SW 1271 (cell line): ENCODE data around the gene PEX5.
"Not testable (repeated sequence)": the region's sequence is repeated elsewhere in the genome, so short reads cannot be mapped to it uniquely, and the experiment has no call there.

Experiments
- DNase-seq, 2 experiments: peaks; one replicate each; lab custom pipeline; 2025; lab: John Stamatoyannopoulos, UW

Gene PEX5

DNA sequence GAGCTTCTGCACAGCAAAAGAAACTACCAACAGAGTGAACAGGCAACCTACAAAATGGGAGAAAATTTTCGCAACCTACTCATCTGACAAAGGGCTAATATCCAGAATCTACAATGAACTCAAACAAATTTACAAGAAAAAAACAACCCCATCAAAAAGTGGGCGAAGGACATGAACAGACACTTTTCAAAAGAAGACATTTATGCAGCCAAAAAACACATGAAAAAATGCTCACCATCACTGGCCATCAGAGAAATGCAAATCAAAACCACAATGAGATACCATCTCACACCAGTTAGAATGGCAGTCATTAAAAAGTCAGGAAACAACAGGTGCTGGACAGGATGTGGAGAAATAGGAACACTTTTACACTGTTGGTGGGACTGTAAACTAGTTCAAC lies 24.3 kb downstream of the PEX5 start:
- DNase-seq = not testable (repeated sequence)

DNA sequence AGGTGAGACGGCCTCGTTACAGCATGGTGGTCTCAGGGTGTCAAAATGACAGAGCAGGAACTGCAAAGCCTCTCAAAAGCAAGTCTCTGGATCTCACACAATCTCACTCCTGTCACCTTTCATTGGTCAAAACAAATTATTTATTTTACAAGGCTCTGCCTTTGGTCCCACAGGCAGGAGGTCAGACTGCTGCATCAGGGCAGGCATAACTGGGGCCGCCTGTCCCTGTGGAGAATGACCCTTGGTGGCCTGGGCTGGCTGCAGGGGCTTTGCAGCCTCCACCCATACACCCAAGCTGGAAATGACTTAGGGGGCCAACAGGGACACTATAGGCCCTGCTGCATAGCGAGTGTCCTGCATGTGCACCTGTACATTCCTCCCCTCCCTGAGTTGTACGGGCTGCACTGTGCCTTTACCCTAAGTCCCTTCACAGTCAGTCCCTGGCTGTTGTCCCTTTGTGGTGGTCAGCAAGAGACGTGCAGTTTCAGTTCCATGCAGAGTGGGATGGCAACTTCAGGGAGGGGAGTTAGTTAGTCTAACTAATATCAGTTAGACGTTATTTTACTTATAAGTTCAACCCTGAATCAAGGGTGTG lies 28.1 kb downstream of the PEX5 start:
- DNase-seq = no peak

DNA sequence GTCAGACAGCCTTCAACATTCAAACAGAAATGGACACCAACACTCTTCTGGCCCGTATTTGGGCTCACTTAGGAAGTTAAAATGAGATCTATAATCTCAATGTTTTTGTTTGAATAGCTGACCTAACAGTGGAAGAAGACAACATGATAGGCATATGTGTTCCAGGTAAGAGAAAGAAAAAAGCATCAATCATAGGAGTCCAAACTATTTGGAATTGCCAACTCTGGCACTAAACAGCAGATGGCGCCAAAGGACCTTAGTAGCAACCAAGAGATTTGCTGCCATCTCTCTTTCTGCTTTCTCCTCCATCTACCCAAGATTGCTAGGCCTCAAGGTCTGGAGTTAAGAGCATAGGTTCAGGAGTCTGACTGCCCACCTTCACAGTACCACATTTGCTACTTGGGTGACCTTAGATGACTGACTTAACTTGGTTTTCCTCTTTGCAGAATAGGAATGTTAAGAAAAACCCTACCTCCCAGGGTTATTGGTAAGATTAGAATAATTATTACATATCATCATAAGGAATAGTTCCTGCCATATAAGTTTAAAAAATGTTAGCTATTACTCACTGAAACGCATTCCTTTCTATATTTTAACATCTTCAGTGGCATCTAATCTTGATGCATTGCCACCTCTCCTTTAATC lies 30.2 kb downstream of the PEX5 start:
- peak; percentile 11 to 75 for DNase-seq

DNA sequence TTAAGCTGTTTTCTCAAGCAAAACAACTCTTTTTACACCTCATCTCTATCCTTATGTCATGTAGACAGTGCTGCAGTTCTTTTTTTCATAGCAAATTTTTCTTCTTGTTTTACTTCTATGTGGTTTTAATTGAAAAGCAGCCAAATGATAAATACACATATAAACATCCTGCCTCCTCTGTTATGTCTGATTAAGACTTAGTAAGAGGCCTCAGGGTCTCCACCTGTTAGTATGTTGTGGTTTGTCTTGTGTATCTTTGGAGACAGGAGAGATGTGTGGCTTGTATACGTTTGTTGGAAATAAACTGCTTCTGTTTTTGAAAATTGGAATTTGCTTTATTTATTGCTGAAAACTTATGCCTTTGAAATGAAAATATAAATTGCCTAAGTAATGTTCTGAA lies 32.0 kb downstream of the PEX5 start:
- DNase-seq = no peak

DNA sequence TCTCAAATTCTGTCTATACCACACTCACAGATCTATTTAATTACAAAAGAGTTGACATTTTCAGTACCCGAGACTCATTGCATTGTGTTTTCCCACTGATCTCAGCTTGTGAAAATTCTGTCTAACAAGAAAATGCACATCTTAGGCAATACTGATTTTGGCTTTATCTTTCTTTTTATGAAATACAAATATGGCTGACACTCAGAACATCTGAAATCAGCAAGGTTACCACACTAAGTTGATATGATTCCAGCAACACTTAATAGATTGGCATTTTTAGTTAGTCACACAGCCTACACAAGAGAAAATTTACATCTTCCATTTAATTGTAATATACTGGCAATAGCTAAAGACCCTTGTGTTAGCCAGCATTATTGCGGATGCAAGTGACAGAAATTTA lies 40.3 kb downstream of the PEX5 start:
- no peak for DNase-seq

DNA sequence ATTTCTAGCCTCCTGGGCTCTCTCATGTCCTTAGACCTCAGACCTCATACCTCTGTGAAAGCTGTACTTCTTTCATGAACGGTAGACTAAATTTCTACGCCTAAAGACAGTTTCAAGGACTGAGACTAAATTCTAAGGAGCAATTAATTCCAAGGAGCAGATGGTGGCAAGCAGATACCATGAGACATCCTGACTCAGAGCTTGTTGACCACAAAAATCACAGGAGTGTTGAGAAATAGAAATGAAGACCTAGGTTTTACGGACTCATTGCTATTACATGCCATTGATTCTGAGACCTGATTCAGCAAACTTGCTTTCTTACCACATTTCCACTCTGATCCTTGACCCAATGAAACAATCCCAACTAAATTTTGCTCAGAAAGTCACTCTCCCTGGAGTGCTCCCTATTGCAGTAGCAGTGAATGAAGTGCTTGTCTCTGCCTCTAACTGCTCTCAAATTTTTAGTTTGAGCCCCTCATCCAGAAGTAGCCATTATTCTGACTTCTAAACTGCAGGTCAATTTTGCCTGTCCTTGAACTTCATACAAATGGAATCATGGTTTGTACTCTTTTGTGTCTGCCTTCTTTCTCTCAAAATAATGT lies 52.0 kb downstream of the PEX5 start:
- no peak for DNase-seq

DNA sequence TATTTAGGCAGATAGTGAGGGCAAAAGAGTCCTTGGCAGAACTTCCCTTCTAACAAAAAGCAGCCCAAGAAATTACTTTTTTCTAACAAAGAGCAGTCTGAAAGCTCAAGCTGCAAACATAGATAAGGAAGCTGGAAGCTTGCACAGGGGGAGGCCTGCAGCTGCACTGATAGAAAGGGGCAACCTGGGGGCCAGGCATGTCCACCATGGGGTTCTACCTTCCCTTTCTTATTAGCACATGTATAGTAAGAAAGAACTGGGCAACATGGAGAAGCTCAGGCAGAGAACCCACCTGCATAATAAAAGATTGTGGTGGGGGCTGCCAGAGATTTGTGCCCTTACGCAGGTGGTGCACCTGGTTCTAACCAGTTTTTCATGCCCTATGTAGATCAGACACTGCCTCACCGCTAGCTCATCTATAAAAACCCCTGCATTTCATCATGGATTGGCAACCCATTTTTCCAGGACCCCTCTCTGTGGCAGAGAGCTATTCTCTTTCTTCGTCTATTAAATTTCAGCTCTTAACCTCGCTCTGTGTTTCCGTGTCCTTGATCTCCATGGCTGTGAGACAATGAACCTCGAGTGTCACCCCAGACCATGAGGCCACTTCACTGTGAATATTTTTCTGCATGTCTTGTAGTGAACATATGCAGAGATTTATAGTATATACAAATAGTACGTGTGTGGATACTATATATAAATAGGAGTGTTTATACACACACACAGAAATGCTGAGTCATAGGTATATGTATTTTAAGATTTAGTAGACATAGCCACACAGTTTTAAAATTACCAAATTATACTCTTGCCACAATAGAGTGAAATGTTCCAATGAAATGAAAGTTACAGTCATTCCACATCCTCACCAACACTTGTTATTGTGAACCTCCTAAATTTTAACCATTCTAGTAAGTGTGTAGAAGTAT lies 53.0 kb downstream of the PEX5 start:
- no peak for DNase-seq

DNA sequence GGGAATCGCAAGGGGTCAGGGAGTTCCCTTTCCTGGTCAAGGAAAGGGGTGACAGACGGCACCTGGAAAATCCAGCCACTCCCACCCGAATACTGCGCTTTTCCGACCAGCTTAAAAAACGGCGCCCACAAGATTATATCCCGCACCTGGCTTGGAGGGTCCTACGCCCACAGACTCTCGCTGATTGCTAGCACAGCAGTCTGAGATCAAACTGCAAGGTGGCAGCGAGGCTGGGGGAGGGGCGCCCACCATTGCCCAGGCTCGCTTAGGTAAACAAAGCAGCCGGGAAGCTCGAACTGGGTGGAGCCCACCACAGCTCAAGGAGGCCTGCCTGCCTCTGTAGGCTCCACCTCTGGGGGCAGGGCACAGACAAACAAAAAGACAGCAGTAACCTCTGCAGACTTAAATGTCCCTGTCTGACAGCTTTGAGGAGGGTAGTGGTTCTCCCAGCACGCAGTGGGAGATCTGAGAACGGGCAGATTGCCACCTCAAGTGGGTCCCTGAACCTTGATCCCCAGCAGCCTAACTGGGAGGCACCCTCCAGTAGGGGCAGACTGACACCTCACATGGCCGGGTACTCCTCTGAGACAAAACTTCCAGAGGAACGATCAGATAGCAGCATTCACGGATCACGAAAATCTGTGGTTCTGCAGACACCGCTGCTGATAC lies 62.0 kb downstream of the PEX5 start:
- DNase-seq = not testable (repeated sequence)

DNA sequence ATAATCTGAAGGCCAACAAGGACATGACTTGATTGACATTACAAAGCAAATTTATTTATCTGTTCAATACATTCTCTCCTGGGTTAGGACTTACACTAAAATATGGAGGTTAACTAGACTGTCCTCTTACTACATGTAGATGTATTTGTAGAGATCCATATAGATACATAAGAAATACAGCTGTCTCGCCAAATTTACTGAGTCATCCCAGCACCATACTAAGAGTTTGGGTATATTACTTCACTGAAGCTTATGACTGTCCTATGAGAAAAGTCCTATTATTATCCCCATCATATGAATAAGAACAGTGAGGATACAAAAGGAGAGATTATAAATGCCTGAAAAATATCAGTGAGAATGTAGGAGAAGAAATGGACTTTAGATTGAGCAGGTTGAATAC lies 69.6 kb downstream of the PEX5 start:
- no peak for DNase-seq
